Cardiac fibroblast (primary cell): ENCODE measurements around the gene HBA1.

Experiments used
- DNase-seq, 2 donors: peaks; one replicate each; pipeline versions ENCODE4 v3.0.0 to v3.0.0-alpha.2; 2010; ENCODE audit warnings: low read depth in 2 of 2
- H3K4me3 ChIP-seq, 2 donors: replicated peaks in 1 of 2; 1 replicate in 1 of 2; 2 replicates in 1 of 2; pipeline ENCODE4 v1.5.1; 2011; ENCODE audit warnings: low read depth in 2 of 2, low read length in 2 of 2, mild to moderate bottlenecking in 2 of 2, moderate library complexity in 1 of 2
- TF ChIP-seq, protein P1 (sequence below): IDR thresholded peaks from one replicate; pipeline ENCODE4 v1.5.1; 2011; ENCODE audit warnings: low read depth, mild to moderate bottlenecking, low read length, inconsistent platforms

HBA1 gene

GRCh38 chr16:187330-187729 lies 10.8 kb downstream of the HBA1 start:
- H3K4me3 ChIP-seq: no peak overlapping the region
- TF ChIP-seq, protein P1, sequence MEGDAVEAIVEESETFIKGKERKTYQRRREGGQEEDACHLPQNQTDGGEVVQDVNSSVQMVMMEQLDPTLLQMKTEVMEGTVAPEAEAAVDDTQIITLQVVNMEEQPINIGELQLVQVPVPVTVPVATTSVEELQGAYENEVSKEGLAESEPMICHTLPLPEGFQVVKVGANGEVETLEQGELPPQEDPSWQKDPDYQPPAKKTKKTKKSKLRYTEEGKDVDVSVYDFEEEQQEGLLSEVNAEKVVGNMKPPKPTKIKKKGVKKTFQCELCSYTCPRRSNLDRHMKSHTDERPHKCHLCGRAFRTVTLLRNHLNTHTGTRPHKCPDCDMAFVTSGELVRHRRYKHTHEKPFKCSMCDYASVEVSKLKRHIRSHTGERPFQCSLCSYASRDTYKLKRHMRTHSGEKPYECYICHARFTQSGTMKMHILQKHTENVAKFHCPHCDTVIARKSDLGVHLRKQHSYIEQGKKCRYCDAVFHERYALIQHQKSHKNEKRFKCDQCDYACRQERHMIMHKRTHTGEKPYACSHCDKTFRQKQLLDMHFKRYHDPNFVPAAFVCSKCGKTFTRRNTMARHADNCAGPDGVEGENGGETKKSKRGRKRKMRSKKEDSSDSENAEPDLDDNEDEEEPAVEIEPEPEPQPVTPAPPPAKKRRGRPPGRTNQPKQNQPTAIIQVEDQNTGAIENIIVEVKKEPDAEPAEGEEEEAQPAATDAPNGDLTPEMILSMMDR: no peak
- DNase-seq: no peak

DNA sequence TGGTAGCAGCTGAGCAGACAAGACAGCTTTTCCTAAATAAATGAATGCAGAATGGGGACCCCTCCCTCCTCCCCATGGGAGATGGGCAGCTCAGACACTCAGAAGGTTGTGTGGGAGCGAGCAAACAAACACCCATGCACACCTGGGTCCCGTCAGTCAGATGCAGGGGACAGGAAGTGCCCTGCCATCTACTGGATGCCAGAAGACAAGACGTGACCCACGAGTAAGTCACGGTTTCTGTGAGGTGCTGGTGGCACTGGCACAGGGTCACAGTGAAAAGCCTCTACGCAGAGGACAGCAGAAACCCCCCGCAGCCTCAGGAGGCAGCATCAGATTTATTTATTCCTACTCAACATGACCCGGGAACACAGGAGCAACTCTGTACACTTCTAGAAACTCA lies 12.2 kb downstream of the HBA1 start:
- DNase-seq: no peak
- H3K4me3 ChIP-seq: no peak overlapping the region
- TF ChIP-seq, protein P1: no peak

DNA sequence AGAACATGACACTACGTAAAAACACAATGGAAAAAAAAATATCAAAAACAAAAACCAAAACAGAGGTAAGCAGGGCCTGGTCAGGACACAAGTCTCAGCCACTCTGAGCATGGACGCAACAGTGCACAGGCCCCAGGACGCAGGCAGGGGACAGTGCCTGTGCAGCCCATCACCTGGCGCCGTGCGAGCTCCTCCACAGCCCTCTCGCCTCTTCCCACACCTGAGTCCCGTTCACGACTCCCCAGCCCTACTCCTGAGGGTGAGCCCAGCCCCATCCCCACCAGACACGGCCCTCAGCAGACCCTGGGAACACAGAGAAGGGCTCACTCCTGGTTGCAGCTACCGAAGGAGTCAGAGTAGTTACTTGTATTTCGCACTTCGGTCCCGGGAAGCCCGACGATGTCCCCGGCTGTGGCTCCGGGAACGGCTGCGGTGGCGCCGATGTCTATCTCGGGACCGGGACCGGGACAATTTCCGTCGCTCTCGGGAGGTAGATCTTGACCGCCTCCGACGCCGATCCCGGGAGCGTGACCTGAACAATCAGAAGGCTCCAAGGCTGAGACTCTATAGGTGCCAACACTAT lies 13.2 kb downstream of the HBA1 start:
- H3K4me3 ChIP-seq: no peak overlapping the region
- TF ChIP-seq, protein P1: no peak
- DNase-seq: no peak

DNA sequence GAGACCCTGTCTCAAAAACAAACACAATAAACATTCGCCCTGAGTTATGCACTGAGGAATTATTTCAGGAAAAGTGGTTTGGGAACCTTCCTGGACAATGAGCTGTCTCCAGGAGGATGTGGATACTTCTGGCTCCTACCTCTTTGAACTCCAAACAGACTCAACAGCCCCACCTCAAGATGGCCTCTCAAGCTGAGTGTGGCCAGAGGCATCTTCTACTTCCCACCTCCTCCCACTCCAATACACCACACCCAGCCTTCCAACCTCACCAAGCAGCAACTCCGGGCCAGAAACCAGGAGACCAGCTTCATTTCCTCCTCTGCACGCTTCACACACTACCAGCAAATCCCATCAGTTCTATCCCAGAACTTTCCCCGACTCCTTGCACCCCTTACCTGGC lies 15.4 kb downstream of the HBA1 start:
- TF ChIP-seq, protein P1: no peak

GRCh38 chr16:192686-193085 lies 16.2 kb downstream of the HBA1 start:
- DNase-seq: no peak
- TF ChIP-seq, protein P1: no peak
- no peak overlapping the region for H3K4me3 ChIP-seq

More for the DNA sequence above, 15.4 kb downstream of the HBA1 start:
- H3K4me3 ChIP-seq: no peak overlapping the region
- no peak for DNase-seq

DNA sequence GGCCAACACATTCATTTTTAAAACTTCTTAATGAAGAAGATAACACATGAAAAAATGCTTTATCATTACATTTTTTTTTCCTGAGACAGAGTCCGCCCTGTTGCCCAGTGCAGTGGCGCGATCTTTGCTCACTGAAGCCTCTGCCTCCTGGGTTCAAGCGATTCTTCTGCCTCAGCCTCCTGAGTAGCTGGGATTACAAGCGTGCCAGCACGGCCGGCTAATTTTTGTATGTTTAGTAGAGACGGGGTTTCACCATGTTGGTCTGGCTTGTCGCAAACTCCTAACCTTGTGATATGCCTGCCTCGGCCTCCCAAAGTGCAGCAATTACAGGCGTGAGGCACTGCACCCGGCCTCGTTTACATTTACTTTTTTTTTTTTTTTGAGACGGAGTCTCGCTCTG lies 17.0 kb downstream of the HBA1 start:
- no peak for DNase-seq
- no peak overlapping the region for H3K4me3 ChIP-seq
- TF ChIP-seq, protein P1: no peak

- TF ChIP-seq, protein P1: no peak
- DNase-seq: peak in 1 of 2 donors; percentile 49
Observed at GRCh38 chr16:194516-194915, 18.0 kb downstream of the HBA1 start.

More at GRCh38 chr16:194516-194915, 18.0 kb downstream of the HBA1 start:
- no peak overlapping the region for H3K4me3 ChIP-seq
